CD4-positive, alpha-beta T cell (primary cell): Measurements from ENCODE around the gene UCHL5. TPM values are rescaled to one million over a fixed set of nuclear protein-coding genes. Genes with fewer than 3 reads are reported as not detected.

ENCODE experiments used
- ATAC-seq: fragments of 200-7000 bp; cut with Tn5 transposase; one replicate; pipeline ENCODE4 v1.10.0; 2022; ENCODE audit warnings: mild to moderate bottlenecking; ENCODE audit not compliant: poor library complexity
- CTCF ChIA-PET: fragments of 350-600 bp; sonication (Branson Sonifier 250); formaldehyde crosslinking; loops from one replicate; lab custom pipeline; 2021; ENCODE audit warnings: antibody characterized with exemption, inconsistent platforms; lab: Charles Lee
- POLR2A ChIA-PET: fragments of 350-600 bp; sonication (Branson Sonifier 250); formaldehyde crosslinking; loops from one replicate; lab custom pipeline; 2021; ENCODE audit warnings: antibody characterized with exemption, inconsistent platforms; lab: Charles Lee
- DNase-seq, 14 experiments: peaks; one replicate each; pipeline ENCODE4 v3.0.0-alpha.2; 2013 to 2020; ENCODE audit warnings: mixed read lengths in 2 of 14
- H3K27ac ChIP-seq, 2 donors: one replicate each; pipeline versions ENCODE4 v1.5.1 to v1.7.0; 2013; ENCODE audit warnings: low read length in 2 of 2, low read depth in 1 of 2, mild to moderate bottlenecking in 1 of 2
- H3K27me3 ChIP-seq, 2 experiments: 1 replicate in 1 of 2; 2 replicates in 1 of 2; pipeline versions ENCODE4 v1.6.1 to v1.7.0; 2013; ENCODE audit warnings: low read length in 2 of 2, control low read depth in 1 of 2, mild to moderate bottlenecking in 1 of 2, moderate library complexity in 1 of 2; ENCODE audit not compliant: insufficient read depth in 2 of 2, control insufficient read depth in 1 of 2
- H3K36me3 ChIP-seq: one replicate; pipeline ENCODE4 v1.6.1; 2013; ENCODE audit warnings: low read length, control low read depth; ENCODE audit not compliant: insufficient read depth
- H3K4me1 ChIP-seq: one replicate; pipeline ENCODE4 v1.6.1; 2013; ENCODE audit warnings: low read length, control low read depth; ENCODE audit not compliant: insufficient read depth
- H3K4me3 ChIP-seq: one replicate; pipeline ENCODE4 v1.5.1; 2013; ENCODE audit warnings: mild to moderate bottlenecking, low read length, moderate library complexity
- H3K9me3 ChIP-seq, 2 experiments: 1 replicate in 1 of 2; 2 replicates in 1 of 2; pipeline versions ENCODE4 v1.6.1 to v1.7.0; 2013; ENCODE audit warnings: low read length in 2 of 2, mild to moderate bottlenecking in 2 of 2, control low read depth in 1 of 2, moderate library complexity in 1 of 2; ENCODE audit not compliant: control insufficient read depth in 1 of 2, insufficient read depth in 1 of 2
- H3K27ac Mint-ChIP-seq: one replicate; pipeline ENCODE4 v1.8.0; 2020; ENCODE audit warnings: mixed read lengths
- H3K27me3 Mint-ChIP-seq: one replicate; pipeline ENCODE4 v1.8.0; 2021; ENCODE audit warnings: mixed read lengths
- H3K36me3 Mint-ChIP-seq: one replicate; pipeline ENCODE4 v1.8.0; 2021; ENCODE audit warnings: low read depth, mixed read lengths
- H3K4me1 Mint-ChIP-seq: one replicate; pipeline ENCODE4 v1.8.0; 2021; ENCODE audit warnings: low read depth, mixed read lengths
- H3K4me3 Mint-ChIP-seq: one replicate; pipeline ENCODE4 v1.8.0; 2020; ENCODE audit warnings: mild to moderate bottlenecking, mixed read lengths
- H3K9me3 Mint-ChIP-seq: one replicate; pipeline ENCODE4 v1.8.0; 2020; ENCODE audit warnings: mixed read lengths
- intact Hi-C, 2 experiments: fragments of 100-400 bp; cut with DNase I in 1 of 2; cut with micrococcal nuclease in 1 of 2; formaldehyde crosslinking; loops; one replicate each; pipeline versions ENCODE4 v1.15.1 to v1.9.0; 2023 to 2025; cut with DNase I, micrococcal nuclease
- total RNA-seq, 174 experiments: library from RNA in 2 of 174; stranded (reverse) in 2 of 174; gene quantifications; one replicate each; pipeline ENCODE4 v1.2.3 and lab custom pipeline; 2021 to 2026
- TF ChIP-seq, protein P1 (sequence below): fragments of 200-600 bp; IDR thresholded peaks from one replicate; pipeline ENCODE4 v1.8.0; 2022; ENCODE audit warnings: antibody characterized with exemption, mild to moderate bottlenecking

The UCHL5 gene
- total RNA-seq, 2 experiments from 2014 or later, result 16.4 to 19.2 TPM

DNA sequence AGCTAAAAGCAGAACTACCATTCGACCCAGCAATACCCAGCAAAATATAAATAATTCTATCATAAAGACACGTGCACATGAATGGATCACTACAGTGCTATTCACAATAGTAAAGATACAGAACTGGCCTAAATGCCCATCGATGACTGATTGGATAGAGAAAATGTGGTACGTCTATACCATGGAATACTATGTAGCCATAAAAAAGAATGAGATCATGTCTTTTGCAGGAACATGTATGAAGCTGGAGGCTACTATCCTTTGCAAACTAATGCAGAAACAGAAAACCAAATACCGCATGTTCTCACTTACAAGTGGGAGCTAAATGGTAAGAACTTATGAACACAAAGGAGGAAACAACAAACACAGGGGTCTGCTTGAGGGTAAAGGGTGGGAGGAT lies 53.4 kb downstream of the UCHL5 start:
- Histone ChIP-seq H3K4me3 (no peak overlapping the region), H3K9me3 (peaks cover 0 to 5% of the 10 kb centered on the region in 2 experiments), H3K4me1 (no peaks in the 10 kb centered on the region), H3K36me3 (no peaks in the 10 kb centered on the region), H3K27me3 (no peaks in the 10 kb centered on the region), H3K27ac (no peak overlapping the region)
- CTCF ChIA-PET, result interaction anchor here (1.1 kb wide), 1 partner anchor 201 kb away, joined by 3 read pairs; no protein-coding TSS in a partner anchor
- intact Hi-C loops, result no loop called here
- DNase-seq (no peak), ATAC-seq (no peak)
- TF ChIP-seq, protein P1, sequence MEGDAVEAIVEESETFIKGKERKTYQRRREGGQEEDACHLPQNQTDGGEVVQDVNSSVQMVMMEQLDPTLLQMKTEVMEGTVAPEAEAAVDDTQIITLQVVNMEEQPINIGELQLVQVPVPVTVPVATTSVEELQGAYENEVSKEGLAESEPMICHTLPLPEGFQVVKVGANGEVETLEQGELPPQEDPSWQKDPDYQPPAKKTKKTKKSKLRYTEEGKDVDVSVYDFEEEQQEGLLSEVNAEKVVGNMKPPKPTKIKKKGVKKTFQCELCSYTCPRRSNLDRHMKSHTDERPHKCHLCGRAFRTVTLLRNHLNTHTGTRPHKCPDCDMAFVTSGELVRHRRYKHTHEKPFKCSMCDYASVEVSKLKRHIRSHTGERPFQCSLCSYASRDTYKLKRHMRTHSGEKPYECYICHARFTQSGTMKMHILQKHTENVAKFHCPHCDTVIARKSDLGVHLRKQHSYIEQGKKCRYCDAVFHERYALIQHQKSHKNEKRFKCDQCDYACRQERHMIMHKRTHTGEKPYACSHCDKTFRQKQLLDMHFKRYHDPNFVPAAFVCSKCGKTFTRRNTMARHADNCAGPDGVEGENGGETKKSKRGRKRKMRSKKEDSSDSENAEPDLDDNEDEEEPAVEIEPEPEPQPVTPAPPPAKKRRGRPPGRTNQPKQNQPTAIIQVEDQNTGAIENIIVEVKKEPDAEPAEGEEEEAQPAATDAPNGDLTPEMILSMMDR, result no peak
- Mint-ChIP-seq H3K9me3 (peaks cover 12% of the 10 kb centered on the region), H3K27me3 (no peaks in the 10 kb centered on the region), H3K4me3 (no peak overlapping the region), H3K36me3 (peaks cover 53% of the 10 kb centered on the region), H3K27ac (no peak overlapping the region), H3K4me1 (no peaks in the 10 kb centered on the region)
- POLR2A ChIA-PET, result interaction anchor here (0.9 kb wide), 1 partner anchor 8 kb away, joined by 3 read pairs; no protein-coding TSS in a partner anchor

DNA sequence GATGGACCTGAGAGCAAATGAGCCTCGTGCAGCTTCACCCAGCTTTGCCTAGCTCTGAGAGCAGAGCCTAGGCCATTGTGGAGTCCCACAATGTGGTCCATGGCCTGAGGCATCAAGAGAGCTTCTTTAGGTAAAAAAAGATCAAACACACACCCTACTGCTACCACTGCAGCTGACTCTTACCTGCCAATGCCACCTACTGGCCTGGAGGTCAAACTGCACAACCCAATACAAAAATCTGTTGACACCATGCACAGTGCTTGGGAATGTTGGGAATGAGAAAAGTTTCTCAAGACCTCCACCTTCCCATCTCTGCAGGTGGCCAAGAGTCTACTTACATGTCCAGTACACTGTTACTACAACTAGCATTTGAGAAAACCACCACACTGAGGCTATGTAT lies 60.6 kb downstream of the UCHL5 start:
- CTCF ChIA-PET, result no interaction called here
- no peak for ATAC-seq
- H3K27me3 Mint-ChIP-seq, result no peaks in the 10 kb centered on the region

DNA sequence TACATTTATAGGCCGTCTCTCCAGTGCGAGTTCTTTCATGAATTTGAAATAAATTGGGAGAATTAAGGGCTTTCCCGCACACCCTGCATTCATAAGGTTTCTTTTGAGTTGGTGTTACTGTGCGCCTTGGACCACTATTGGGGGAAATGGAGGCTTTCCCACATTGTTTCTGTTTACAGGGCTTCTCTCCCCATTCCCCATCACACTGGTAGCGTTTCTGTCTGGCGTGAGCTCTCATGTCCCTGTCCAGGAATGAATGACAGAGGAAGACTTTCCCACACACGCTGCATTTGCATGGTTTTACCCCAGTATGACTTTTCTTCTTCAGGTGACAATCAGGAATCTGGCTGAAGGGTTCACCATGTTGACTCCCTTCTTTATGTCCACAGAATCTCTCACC lies 65.0 kb downstream of the UCHL5 start:
- H3K4me1 Mint-ChIP-seq, result no peaks in the 10 kb centered on the region
- no peak overlapping the region for H3K4me3 Mint-ChIP-seq
- peaks cover 44% of the 10 kb centered on the region for H3K36me3 Mint-ChIP-seq
- no peak overlapping the region for H3K27ac Mint-ChIP-seq
- ATAC-seq, result no peak
- intact Hi-C loops, result no loop called here
- ChIA-PET POLR2A (no interaction called here), CTCF (interaction anchor here (0.6 kb wide), 1 partner anchor 160 kb away, joined by 3 read pairs; no protein-coding TSS in a partner anchor)
- H3K4me3 ChIP-seq, result no peak overlapping the region
- peaks cover 10% of the 10 kb centered on the region for H3K36me3 ChIP-seq
- no peaks in the 10 kb centered on the region for H3K27me3 Mint-ChIP-seq
- H3K27me3 ChIP-seq, result no peaks in the 10 kb centered on the region
- no peaks in the 10 kb centered on the region for H3K4me1 ChIP-seq
- H3K27ac ChIP-seq, result no peak overlapping the region
- H3K9me3 ChIP-seq, result peaks cover 0 to 10% of the 10 kb centered on the region in 2 experiments
- TF ChIP-seq, protein P1, result no peak
- H3K9me3 Mint-ChIP-seq, result peaks cover 3% of the 10 kb centered on the region
- DNase-seq, result no peak

More for the DNA sequence above, 60.6 kb downstream of the UCHL5 start:
- Mint-ChIP-seq H3K9me3 (peaks cover 6% of the 10 kb centered on the region), H3K4me1 (no peaks in the 10 kb centered on the region), H3K27ac (no peak overlapping the region), H3K36me3 (peaks cover 83% of the 10 kb centered on the region), H3K4me3 (no peak overlapping the region)
- H3K27ac ChIP-seq, result no peak overlapping the region
- H3K36me3 ChIP-seq, result peaks cover 10% of the 10 kb centered on the region
- H3K4me1 ChIP-seq, result no peaks in the 10 kb centered on the region
- H3K4me3 ChIP-seq, result no peak overlapping the region
- H3K9me3 ChIP-seq, result peaks cover 0 to 14% of the 10 kb centered on the region in 2 experiments
- POLR2A ChIA-PET, result no interaction called here
- TF ChIP-seq, protein P1, result no peak
- DNase-seq, result peak in 1 of 14 experiments; percentile 5
- no peaks in the 10 kb centered on the region for H3K27me3 ChIP-seq
- intact Hi-C loops, result no loop called here
